GM19025 (cell line): ENCODE results near the gene CLTCL1.
"Not testable (repeated sequence)": the region's sequence is repeated elsewhere in the genome, so short reads cannot be mapped to it uniquely, and the experiment has no call there.

Experiments used
- ATAC-seq: cut with Tn5 transposase; IDR thresholded peaks from one replicate; pipeline ENCODE4 v1.9.1; 2021; ENCODE audit warnings: mild to moderate bottlenecking, low read depth, moderate library complexity; ENCODE audit not compliant: unreplicated experiment

Gene CLTCL1

DNA sequence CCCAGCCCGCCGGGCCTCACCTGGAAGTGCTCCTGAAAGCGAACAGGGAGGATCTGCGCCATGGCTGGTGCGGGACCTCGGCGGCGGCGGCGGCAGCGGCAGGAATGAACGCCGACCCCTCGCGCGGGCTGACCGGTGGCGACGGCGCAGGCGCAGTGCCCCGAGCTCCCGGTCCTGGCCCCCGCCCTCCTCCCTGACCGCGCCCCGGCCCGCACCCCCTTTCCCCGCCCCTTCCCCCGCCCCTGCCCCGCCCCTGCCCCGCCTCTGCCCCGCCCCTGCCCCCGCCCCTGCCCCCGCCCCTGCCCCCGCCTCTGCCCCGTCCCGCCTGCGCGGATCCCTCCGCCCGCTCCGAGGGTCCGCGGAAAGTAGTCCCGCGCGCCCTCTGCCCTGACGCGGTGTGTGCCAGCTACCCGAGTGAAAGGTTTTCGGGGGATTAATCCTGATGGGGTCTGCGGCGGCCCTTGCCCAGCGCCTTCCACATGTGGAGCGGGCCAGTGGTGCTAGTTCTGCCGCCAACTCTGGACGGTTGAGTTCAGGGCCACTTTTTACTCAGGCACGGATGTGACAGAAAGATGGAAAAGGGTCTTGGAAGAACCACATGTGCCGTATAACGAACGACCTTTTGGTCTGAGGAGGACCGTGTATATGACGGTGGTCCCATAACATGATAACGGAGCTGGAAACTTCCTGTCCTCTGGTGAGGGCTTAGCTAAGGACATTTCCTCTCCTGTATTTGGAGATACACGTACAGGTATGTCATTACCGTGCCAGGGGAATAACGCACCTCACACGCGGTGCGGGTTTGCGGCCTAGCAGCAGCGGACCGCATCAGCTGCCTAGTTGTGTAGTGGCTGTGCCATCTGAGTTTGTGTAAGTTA lies at the start of gene CLTCL1:
TSS of gene CLTCL1 (minus strand) at position 140 of the 878 bp plus-strand sequence. CDS start at position 62, 78 bp downstream.
- no peak for ATAC-seq

DNA sequence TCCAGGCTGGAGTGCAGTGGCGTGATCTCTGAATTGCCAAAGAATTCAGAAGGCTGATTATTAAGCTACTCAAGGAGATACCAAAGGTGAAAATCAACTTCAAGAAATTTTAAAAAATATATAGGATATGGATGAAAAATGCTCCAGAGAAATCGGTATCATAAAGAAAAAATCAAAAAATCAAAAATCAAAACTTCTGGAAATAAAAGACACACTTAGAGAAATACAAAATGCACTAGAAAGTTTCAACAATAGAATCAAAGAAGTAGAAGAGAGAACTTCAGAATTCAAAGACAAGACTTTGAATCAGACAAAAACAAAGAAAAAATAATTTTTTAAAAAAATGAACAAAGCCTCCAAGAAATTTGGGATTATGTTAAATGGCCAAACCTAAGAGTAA lies 45.6 kb upstream of the CLTCL1 start:
- no peak for ATAC-seq

- no peak for ATAC-seq
Observed at GRCh38 chr22:19336133-19337075, 44.9 kb upstream of the CLTCL1 start.

DNA sequence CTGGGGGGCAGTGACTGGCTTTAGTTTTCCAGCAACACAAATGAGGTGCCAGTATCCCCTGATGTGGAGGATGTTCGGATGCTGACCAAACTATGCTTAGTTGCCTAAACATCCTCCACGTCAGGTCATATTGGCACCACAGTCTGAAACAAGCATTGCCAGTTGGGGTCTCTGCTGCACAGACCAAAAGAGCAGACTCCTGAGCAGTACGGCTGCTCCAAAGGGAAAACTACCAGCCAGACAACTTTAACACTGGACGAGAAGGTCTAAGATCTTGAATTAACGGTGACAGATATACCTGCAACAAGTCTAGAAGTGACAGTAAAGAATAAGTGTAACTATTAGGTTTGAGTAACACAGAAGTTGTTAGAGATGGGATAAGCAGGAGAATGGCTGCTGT lies 40.5 kb upstream of the CLTCL1 start:
- ATAC-seq = no peak

- ATAC-seq = no peak
Observed at GRCh38 chr22:19331474-19331873, 40.0 kb upstream of the CLTCL1 start.

DNA sequence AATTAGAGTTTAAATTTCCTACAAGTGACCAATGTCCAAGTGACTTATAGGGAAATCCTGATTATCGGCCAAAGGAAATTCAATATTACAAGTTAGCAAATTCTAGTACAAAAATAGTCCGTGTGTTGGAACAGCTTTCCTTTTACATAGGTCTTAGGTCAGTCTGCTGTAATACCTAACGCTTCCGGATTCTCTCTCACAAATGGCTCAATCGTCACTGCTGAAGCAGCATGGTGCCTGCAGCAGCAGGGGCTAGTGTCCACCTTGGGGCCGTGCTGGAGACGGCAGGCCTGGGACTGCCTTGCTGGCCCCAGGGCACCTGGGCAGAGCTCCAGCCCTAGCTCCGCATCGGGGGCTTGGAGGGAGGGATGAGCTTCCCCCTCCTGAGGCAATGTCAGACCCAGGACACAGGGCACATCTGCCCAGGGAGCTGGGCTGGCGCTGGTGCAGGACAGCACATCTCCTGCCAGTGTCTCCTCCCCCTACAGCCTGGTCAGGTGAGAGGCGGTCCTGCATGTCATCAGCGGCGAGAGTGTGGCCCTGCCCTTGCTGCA lies 39.4 kb upstream of the CLTCL1 start:
- no peak for ATAC-seq

- ATAC-seq = not testable (repeated sequence)
Observed at GRCh38 chr22:19330205-19330604, 38.7 kb upstream of the CLTCL1 start.

GRCh38 chr22:19329454-19329853 lies 37.9 kb upstream of the CLTCL1 start:
- ATAC-seq = no peak

DNA sequence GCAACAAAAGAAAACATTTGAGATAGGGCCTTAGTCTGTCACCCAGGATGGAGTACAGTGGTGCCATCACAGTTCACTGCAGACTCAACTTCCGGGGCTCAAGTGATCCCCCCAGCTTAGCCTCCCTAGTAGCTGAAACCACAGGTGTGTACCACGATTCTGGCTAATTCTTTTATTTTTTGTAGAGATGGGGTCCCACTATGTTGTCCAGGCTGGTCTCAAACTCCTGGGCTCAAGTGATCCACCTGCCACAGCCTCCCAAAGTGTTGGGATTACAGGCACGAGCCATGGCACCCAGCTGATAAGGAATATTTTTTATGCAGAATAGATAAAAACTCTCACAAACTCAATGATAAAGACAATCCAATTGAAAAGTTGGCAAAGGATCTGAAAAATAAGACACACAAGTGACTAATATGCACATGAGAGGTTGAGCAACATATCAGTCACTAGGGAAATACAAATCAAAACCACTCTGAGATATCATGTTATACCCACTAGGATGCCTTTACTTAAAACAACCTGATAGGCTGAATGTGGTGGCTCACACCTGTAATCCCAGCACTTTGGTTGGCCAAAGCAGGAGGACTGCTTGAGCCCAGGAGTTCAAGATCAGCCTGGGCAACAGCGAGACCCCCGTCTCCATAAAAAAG lies 33.9 kb upstream of the CLTCL1 start:
- ATAC-seq = no peak

GRCh38 chr22:19323420-19323819 lies 31.9 kb upstream of the CLTCL1 start:
- ATAC-seq = not testable (repeated sequence)

- ATAC-seq = no peak
Observed at GRCh38 chr22:19321757-19322156, 30.2 kb upstream of the CLTCL1 start.

GRCh38 chr22:19320136-19320535 lies 28.6 kb upstream of the CLTCL1 start:
- ATAC-seq = not testable (repeated sequence)

DNA sequence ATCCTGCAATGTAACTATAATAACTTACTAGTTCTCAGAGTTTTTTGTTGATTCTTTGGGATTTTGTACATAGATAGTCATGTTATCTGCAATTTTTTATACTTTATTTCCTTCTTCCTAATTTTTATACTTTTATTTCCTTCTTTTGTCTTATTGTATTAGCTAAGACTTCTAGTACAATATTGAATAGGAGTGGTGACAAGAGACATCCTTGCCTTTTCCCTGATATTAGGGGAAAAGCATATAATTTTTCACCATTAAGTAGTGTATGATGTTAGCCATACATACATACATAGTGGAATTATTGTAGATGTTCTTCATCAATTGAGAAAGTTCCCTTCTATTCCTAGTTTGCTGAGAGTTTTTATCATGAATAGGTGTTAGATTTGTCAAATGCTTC lies 27.8 kb upstream of the CLTCL1 start:
- ATAC-seq = no peak

GRCh38 chr22:19317865-19318264 lies 26.3 kb upstream of the CLTCL1 start:
- ATAC-seq = no peak

DNA sequence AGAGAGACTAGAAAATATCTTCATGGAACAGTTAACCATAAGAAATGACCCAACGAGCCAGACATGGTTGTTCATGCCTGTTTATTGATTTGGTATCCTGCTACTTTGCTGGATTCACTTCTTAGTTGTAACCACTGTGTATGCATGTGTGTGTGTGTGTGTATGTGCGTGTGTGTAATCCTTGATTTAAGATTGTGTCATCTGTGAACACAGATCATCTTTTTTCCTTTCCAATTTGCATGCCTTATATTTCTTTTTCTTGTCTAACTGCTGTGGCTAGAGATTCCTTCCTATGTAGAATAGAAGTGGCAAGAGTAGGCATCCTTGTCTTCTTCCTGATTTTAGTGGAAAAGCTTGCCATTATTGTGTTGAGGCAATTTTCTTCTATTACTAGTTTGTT lies 16.4 kb upstream of the CLTCL1 start:
- no peak for ATAC-seq

DNA sequence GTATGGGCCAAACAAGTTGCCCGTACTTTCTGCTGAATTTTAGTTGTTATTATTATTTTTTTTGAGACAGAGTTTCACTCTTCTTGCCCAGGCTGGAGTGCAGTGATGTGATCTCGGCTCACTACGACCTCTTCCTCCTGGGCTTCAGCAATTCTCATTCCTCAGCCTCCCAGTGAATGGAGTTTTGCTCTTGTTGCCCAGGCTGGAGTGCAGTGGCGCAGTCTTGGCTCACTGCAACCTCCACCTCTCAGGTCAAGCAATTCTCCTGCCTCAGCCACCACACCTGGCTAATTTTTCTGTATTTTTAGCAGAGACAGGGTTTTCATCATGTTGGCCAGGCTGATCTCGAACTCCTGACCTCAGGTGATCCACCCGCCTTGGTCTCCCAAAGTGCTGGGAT lies 15.0 kb upstream of the CLTCL1 start:
- ATAC-seq = not testable (repeated sequence)

DNA sequence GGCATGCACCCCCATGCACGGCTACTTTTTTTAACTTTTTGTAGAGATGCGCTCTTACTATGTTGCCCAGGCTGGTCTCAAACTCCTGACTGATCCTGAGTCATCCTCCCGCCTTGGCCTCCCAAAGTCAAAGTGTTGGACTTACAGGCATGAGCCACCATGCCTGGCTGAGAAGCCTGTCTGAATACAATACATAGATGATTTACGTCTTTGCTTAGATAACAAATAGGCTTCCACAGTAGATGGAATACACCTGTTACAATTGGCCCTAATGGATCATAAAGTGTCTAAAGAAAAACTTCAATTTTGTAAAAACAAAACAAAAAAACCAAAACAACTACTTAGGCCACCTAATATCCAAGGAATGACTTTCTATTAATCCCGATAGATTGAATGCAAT lies 13.0 kb upstream of the CLTCL1 start:
- no peak for ATAC-seq

DNA sequence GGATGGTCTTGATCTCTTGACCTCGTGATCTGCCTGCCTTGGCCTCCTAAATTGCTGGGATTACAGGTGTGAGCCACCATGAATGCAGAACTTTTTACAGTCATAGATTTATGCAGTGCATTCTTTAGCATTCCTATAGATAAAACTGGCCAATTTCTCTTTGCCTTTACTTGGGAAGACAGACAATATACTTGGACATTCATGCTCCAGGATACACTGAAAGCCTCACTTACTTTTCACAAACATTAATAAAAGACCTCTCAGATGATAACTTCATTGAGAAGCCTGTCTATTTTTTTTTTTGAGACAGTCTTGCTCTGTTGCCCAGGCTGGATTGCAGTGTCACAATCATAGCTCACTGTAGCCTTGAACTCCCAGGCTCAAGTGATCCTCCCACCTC lies 12.3 kb upstream of the CLTCL1 start:
- ATAC-seq = no peak

DNA sequence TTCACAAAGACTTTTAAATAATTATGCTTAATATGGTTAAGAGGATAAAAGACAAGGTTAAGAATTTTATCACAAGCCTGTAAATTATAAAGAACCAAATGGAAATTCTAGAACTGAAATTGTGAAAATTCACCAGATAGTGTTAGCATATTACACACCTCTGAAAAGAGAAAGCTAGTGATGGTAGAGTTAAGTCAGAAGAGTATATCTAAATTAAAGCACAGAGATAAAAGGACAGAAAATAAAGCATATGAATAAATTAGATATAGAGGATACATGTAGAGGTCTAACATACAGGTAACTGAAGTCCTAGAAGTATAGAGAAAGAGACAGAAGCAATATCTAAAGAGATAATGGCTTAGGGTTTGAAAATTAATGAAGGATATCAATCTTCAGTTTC lies 4.2 kb upstream of the CLTCL1 start:
- no peak for ATAC-seq

GRCh38 chr22:19292458-19293230 lies 1.1 kb upstream of the CLTCL1 start:
- no peak for ATAC-seq
